Mucosa of descending colon (tissue), 3 donors: Measurements from ENCODE around the gene IFT43. TPM values are rescaled to one million over a fixed set of nuclear protein-coding genes. Genes with fewer than 3 reads are reported as not detected.

Experiments
- ATAC-seq: fragments of 200-7000 bp; cut with Tn5 transposase; one replicate; pipeline ENCODE4 v1.9.1; 2020; ENCODE audit warnings: mild to moderate bottlenecking, moderate library complexity
- DNase-seq, 3 donors: peaks; one replicate each; pipeline ENCODE4 v3.0.0-alpha.2; 2020
- H3K36me3 ChIP-seq: fragments of 200-600 bp; one replicate; pipeline ENCODE4 v1.8.0; 2021; ENCODE audit warnings: low read depth, mild to moderate bottlenecking
- H3K4me1 ChIP-seq: fragments of 200-600 bp; one replicate; pipeline ENCODE4 v1.8.0; 2021; ENCODE audit warnings: low read depth, mild to moderate bottlenecking
- H3K4me3 ChIP-seq: fragments of 200-600 bp; one replicate; pipeline ENCODE4 v1.8.0; 2021; ENCODE audit warnings: mild to moderate bottlenecking
- H3K9me3 ChIP-seq: fragments of 200-600 bp; one replicate; pipeline ENCODE4 v1.8.0; 2021; ENCODE audit warnings: mild to moderate bottlenecking
- CTCF ChIP-seq: fragments of 200-600 bp; IDR thresholded peaks from one replicate; pipeline ENCODE4 v1.8.0; 2022; ENCODE audit warnings: antibody characterized with exemption, mild to moderate bottlenecking
- intact Hi-C, 2 donors: fragments of 100-400 bp; cut with DNase I in 1 of 2; cut with micrococcal nuclease in 1 of 2; formaldehyde crosslinking; loops; one replicate each; pipeline versions ENCODE4 v1.11.0 to v1.11.1; 2022; cut with DNase I, micrococcal nuclease
- total RNA-seq, 3 donors: library from RNA; stranded (reverse); fragmentation: NEBNext Ultra II Directional in 2 of 3; extraction: Animal tissue kit (Norgen Biotek cat#: 25700) in 2 of 3; gene quantifications; one replicate each; pipeline versions ENCODE4 v1.2.1 to v1.2.4, GENCODE V29; 2021 to 2023
- donor health status: DM: no; HTN: no; CAD: no; lungs with moderate emphysema.
- donor health status: DM: no; HTN: no; CAD: no.
- donor health status: DM: no; HTN: yes; CAD: no.

IFT43 gene
- total RNA-seq, 3 donors from 2014 or later = 27.3 to 64.0 (median 27.5) TPM

GRCh38 chr14:76086636-76087035 lies 101.1 kb downstream of the IFT43 start:
- no peak for TF ChIP-seq CTCF
- ATAC-seq = no peak
- Histone ChIP-seq H3K36me3 (no peaks in the 10 kb centered on the region), H3K4me3 (no peak overlapping the region), H3K9me3 (no peaks in the 10 kb centered on the region), H3K4me1 (no peaks in the 10 kb centered on the region)
- no peak for DNase-seq
- intact Hi-C loops = no loop called here

GRCh38 chr14:76088326-76088725 lies 102.8 kb downstream of the IFT43 start:
- ATAC-seq = no peak

GRCh38 chr14:76088771-76089571 lies 103.4 kb downstream of the IFT43 start:
- Histone ChIP-seq H3K9me3 (no peaks in the 10 kb centered on the region), H3K4me3 (no peak overlapping the region), H3K36me3 (no peaks in the 10 kb centered on the region), H3K4me1 (no peaks in the 10 kb centered on the region)
- intact Hi-C loops = no loop called here
- DNase-seq (no peak), ATAC-seq (no peak)
- TF ChIP-seq CTCF = no peak

More at GRCh38 chr14:76088326-76088725, 102.8 kb downstream of the IFT43 start:
- no peak for DNase-seq
- intact Hi-C loops = no loop called here
- no peak overlapping the region for H3K4me3 ChIP-seq
- TF ChIP-seq CTCF = no peak
- H3K9me3 ChIP-seq = no peaks in the 10 kb centered on the region
- H3K4me1 ChIP-seq = no peaks in the 10 kb centered on the region
- no peaks in the 10 kb centered on the region for H3K36me3 ChIP-seq

GRCh38 chr14:76089575-76089974 lies 104.0 kb downstream of the IFT43 start:
- DNase-seq = no peak
- intact Hi-C loops = no loop called here
- Histone ChIP-seq H3K9me3 (no peaks in the 10 kb centered on the region), H3K4me3 (no peak overlapping the region), H3K4me1 (no peaks in the 10 kb centered on the region), H3K36me3 (no peaks in the 10 kb centered on the region)
- ATAC-seq = no peak
- TF ChIP-seq CTCF = no peak

- H3K4me1 ChIP-seq = no peaks in the 10 kb centered on the region
- intact Hi-C loops = no loop called here
- H3K36me3 ChIP-seq = no peaks in the 10 kb centered on the region
- H3K4me3 ChIP-seq = no peak overlapping the region
- no peak for TF ChIP-seq CTCF
- H3K9me3 ChIP-seq = no peaks in the 10 kb centered on the region
- ATAC-seq (peak; percentile 31), DNase-seq (no peak)
Measured at GRCh38 chr14:76090616-76091391, 105.2 kb downstream of the IFT43 start.
